HG02885 (cell line): ENCODE measurements around the gene H2AZ2.
"Not testable (repeated sequence)": the region's sequence is repeated elsewhere in the genome, so short reads cannot be mapped to it uniquely, and the experiment has no call there.

Source experiments
- ATAC-seq: cut with Tn5 transposase; IDR thresholded peaks from one replicate; pipeline ENCODE4 v1.9.1; 2021; ENCODE audit warnings: mild to moderate bottlenecking; ENCODE audit not compliant: unreplicated experiment, poor library complexity

The H2AZ2 gene

DNA sequence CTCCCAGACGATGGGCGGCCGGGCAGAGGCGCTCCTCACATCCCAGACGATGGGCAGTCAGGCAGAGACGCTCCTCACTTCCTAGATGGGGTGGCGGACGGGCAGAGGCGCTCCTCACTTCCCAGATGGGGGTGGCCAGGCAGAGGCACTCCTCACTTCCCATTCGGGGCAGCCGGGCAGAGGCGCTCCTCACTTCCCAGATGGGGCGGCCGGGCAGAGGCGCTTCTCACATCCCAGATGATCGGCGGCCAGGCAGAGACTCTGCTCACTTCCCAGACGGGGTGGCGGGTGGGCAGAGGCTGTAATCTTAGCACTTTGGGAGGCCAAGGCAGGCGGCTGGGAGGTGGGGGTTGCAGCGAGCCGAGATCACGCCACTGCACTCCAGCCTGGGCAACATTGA, 24.0 kb upstream of the H2AZ2 start:
- ATAC-seq: not testable (repeated sequence)

GRCh38 chr7:44870780-44871179, 22.9 kb upstream of the H2AZ2 start:
- not testable (repeated sequence) for ATAC-seq

GRCh38 chr7:44870336-44870735, 22.4 kb upstream of the H2AZ2 start:
- not testable (repeated sequence) for ATAC-seq

GRCh38 chr7:44867073-44867995, 19.4 kb upstream of the H2AZ2 start:
- ATAC-seq: no peak

DNA sequence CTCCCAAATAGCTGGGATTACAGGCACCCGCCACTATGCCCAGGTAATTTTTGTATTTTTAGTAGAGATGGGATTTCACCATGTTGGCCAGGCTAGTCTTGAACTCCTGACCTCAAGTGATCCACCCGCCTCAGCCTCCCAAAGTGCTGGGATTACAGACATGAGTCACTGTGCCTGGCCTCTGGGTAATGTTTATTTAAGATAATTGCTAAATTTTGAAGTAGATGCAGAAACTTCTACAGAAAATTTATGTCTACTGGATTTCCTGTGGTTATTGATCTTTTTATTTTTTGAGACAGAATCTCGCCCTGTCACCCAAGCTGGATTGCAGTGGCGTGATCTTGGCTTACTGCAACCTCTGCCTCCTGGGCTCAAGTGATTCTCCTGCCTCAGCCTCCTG, 14.1 kb upstream of the H2AZ2 start:
- not testable (repeated sequence) for ATAC-seq

- ATAC-seq: no peak
Measured at GRCh38 chr7:44858161-44858560, 10.3 kb upstream of the H2AZ2 start.

DNA sequence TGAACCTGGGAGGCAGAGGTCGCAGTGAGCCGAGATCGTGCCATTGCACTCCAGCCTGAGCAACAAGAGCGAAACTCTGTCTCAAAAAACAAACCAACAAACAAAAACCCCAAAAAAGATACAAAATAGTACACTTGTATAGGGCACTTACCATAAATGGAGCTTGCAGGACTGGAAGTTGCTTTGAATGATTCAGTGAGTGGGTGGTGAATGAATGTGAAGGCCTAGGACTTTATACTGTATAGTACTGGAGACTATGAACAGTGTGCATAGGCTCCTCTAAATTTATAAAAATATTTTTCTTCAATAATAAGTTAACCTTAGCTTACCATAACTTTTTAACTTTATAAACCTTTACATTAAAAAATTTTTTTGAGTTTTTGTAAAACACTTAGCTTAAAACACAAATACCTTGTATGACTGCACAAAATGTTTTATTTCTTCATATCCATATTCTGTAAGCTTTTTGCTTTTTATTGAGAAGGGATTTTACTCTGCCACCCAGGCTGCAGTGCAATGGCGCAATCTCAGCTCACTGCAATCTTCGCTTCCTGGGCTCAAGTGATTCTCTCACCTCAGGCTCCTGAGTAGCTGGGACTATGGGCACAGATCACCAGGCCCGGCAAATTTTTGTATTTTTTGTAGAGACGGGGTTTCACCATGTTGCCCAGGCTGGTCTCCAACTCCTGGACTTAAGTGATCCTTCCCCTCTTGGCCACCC, 6.9 kb upstream of the H2AZ2 start:
- ATAC-seq: no peak

- no peak for ATAC-seq
Measured at GRCh38 chr7:44853391-44853790, 5.5 kb upstream of the H2AZ2 start.

DNA sequence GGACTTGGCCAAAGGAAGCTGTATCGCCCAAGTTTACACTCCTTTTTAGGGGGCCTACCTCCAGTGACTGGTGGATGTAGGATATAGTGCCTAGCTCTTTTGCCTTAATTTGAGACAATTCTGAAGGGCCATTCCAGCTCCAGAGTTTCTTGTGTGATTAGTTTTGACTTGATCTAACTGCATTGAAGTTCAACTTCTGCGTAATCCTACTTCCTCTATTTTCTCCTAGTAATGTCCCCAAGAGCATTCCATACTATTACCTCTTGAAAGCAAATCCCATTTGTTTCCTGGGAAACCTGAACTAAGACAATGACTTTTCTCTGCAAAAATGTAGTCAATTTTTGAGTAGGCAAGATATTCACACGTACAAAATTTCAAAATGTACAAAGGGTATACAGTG, 4.7 kb upstream of the H2AZ2 start:
- no peak for ATAC-seq

DNA sequence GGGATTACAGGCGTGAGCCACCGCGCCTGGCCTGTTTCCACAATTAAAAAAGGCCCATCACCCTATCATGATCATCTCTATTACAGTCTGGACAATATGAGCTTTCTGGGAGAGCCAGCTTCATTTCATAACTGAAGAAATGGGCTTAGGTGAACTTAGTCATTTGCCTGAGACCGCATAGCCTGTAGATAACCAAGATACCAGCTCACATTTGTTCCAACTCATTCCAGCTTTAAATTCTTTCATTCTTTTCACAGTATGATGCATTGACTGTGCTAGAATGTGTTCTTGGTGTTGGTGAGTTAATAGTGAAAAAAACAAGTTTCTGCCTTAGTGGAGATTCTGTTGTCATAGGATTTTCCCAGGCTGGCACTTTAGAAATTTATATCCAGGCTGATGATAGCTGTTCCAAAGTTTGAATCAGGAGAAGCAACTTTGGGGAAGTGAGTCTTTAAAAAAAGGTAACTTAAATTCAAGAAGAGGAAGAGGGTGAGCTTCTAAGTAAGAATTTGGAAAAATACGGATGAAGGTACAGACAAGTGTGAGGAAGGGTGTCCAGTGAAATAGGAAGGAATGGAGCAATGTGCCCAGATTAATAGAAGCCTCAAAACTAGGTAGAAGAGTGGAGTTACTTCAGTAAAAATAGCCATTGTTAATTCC, 2.1 kb upstream of the H2AZ2 start:
- no peak for ATAC-seq

GRCh38 chr7:44849259-44849884, 1.5 kb upstream of the H2AZ2 start:
- ATAC-seq: no peak

DNA sequence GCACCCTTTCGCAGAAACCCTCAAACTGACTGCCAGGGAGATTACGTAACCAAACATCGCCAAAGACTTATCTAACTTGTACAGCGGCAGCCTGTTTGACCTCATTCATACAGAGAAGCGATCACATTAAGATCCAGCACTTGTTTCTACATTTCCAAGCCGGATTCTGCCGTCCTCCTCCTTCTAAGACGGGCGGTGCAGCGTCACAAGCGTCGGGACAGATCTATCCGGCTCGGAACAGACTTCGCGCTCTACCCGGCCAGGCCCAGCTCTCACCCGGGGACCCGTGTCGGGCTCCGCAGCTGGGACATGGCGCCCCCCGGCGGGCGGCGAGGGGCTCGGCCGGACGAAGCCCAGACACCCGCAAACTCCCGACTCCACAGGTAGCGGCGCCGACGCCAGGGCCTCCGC, 373 bp downstream of the H2AZ2 start:
- ATAC-seq: peak; percentile 67

DNA sequence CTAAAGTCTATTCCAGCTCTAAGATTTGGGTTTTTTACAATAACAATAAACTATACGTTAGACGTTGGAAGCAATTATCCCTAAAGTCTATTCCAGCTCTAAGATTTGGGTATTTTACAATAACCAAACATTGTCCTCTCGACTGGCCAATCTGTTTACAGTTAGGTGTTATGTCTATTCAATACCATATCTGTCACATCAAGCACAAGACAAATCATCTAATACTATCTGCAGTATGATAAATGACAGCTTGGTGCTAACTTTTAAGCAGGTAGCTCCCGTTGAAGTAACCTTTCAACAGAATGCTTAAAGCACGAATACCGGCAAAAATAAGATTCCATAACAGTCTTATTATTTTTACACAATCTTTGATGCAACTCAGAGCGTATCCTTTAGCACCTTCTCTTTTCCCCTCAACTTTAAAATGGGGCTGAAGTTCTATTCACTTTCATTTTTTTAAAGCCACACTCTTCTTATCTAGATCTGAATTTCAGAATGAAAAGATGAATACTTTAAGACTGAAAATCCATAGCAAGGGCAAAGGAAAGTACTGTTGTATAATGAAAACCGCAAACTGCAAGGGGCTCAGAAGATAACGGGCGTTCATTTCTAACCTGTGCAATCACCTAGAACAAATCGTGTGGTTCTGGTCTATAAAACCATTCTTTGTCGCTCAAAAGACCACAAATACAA, 925 bp downstream of the H2AZ2 start:
- ATAC-seq: no peak

DNA sequence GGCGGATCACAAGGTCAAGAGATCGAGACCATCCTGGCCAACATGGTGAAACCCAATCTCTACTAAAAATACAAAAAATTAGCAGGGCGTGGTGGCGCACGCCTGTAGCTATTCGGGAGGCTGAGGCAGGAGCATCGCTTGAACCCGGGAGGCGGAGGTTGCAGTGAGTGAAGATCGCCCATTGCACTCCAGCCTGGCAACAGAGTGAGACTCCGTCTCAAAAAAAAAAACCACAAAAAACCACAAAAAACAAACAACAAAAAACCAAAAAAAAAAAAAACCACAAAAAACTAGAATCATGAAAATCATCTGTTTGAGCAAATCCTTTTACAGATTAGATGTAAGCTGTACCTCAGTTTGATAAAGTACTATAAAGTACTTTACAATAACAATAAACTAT, 1.5 kb downstream of the H2AZ2 start:
- not testable (repeated sequence) for ATAC-seq

DNA sequence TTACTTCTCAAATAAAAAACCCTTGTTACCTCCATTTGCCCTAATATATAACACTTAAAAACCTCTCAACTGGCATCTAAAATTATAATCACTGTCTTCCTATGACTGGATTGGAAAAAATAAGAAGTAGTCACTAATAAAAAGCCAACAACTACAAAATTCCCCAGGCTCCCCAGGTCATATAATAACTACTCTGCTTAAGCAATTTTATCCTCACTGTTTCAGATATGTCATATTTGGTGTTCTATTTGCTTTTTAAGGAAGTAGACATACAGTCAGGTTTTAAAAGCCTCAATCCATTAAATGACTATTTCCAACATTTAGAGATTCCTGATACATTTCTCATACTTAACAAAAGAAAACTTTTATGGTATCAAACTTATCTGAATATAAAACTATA, 2.4 kb downstream of the H2AZ2 start:
- ATAC-seq: no peak

DNA sequence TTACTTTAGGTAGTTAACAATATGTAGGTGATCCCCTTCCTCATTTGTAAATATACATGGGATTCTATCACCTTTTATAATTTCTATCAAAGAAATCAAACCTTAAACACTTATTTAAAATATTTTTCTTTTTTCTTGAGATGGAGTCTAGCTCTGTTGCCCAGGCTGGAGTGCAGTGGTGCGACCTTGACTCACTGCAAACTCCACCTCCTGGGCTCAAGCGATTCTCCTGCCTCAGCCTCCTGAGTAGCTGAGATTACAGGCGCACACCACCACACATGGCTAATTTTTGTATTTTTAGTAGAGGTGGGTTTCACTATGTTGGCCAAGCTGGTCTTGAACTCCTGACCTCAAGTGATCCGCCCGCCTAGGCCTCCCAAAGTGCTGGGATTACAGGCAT, 4.4 kb downstream of the H2AZ2 start:
- not testable (repeated sequence) for ATAC-seq

- ATAC-seq: not testable (repeated sequence)
Measured at GRCh38 chr7:44842675-44843074, 5.2 kb downstream of the H2AZ2 start.

DNA sequence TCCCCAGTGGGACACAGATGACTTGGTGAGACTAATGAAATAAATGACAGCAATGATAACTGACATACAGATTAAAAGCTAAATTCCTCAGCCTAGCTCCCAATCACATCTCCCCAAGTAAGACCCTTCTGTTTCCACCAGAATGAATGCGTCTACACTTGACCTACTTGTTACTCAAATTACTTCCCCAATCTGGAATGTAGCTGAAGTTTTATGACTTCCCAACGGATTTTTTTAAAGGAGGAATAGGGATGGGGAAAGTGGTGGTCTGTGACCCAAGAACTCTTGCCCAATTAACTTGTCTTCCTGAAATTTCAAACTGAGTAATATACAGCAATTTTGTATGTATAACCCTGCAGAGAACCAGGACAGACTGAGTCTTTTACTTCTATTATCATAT, 9.1 kb downstream of the H2AZ2 start:
- no peak for ATAC-seq

DNA sequence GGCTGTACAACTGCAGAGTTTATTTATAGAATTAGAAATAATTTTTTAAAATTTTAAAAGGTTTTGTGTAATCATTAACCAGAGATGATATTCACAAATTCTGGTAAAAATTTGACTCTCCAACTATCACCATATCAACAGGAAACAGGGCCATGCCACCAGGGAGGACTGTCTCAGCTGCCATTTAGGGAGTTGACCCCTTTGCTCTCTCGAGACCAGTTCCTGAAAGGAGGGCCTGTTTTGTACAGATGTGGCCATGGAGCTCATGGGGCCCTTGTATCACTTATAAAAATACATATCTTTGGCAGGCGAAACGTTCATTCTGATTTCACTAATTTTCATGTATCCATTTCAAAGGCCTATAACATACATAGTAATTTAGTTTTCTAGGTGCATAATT, 20.3 kb downstream of the H2AZ2 start:
- ATAC-seq: no peak
